HL-60/S4 (cell line): ENCODE results near the gene FOSB.

ENCODE experiments used
- in situ Hi-C: fragments of 300-500 bp; cut with MboI; formaldehyde crosslinking; loops from 2 replicates; pipeline ENCODE4 v1.14.3; 2022; ENCODE audit warnings: low sequenced_read_pairs

Gene FOSB

GRCh38 chr19:45440873-45441654 is 26.7 kb upstream of the FOSB start:
- in situ Hi-C loops, result loop anchor here (5.0 kb wide), 1 partner anchor 36 kb away; no protein-coding TSS in a partner anchor

GRCh38 chr19:45442408-45442777 is 25.4 kb upstream of the FOSB start:
- in situ Hi-C loops, result loop anchor here (5.0 kb wide), 1 partner anchor 35 kb away; no protein-coding TSS in a partner anchor

GRCh38 chr19:45442778-45443461 is 24.9 kb upstream of the FOSB start:
- in situ Hi-C loops, result loop anchor here (5.0 kb wide), 1 partner anchor 34 kb away; no protein-coding TSS in a partner anchor

GRCh38 chr19:45443462-45444317 is 24.1 kb upstream of the FOSB start:
- in situ Hi-C loops, result loop anchor here (5.0 kb wide), 1 partner anchor 34 kb away; no protein-coding TSS in a partner anchor

GRCh38 chr19:45444318-45445041 is 23.3 kb upstream of the FOSB start:
- in situ Hi-C loops, result loop anchor here (5.0 kb wide), 1 partner anchor 33 kb away; no protein-coding TSS in a partner anchor

- in situ Hi-C loops, result no loop called here
Observed at GRCh38 chr19:45445139-45445538, 22.7 kb upstream of the FOSB start.

- in situ Hi-C loops, result no loop called here
Observed at GRCh38 chr19:45446295-45446694, 21.5 kb upstream of the FOSB start.

- in situ Hi-C loops, result no loop called here
Observed at GRCh38 chr19:45446944-45447343, 20.9 kb upstream of the FOSB start.

GRCh38 chr19:45448425-45448756 is 19.4 kb upstream of the FOSB start:
- in situ Hi-C loops, result no loop called here

GRCh38 chr19:45448887-45449299 is 18.9 kb upstream of the FOSB start:
- in situ Hi-C loops, result no loop called here

GRCh38 chr19:45450012-45450333 is 17.8 kb upstream of the FOSB start:
- in situ Hi-C loops, result no loop called here

GRCh38 chr19:45451131-45451849 is 16.5 kb upstream of the FOSB start:
- in situ Hi-C loops, result no loop called here

- in situ Hi-C loops, result no loop called here
Observed at GRCh38 chr19:45451850-45452387, 15.9 kb upstream of the FOSB start.

GRCh38 chr19:45455707-45456499 is 11.9 kb upstream of the FOSB start:
- in situ Hi-C loops, result no loop called here

GRCh38 chr19:45456500-45456815 is 11.3 kb upstream of the FOSB start:
- in situ Hi-C loops, result no loop called here

- in situ Hi-C loops, result no loop called here
Observed at GRCh38 chr19:45457776-45458175, 10.0 kb upstream of the FOSB start.

- in situ Hi-C loops, result no loop called here
Observed at GRCh38 chr19:45460807-45461347, 6.9 kb upstream of the FOSB start.

- in situ Hi-C loops, result no loop called here
Observed at GRCh38 chr19:45462174-45462573, 5.6 kb upstream of the FOSB start.

- in situ Hi-C loops, result no loop called here
Observed at GRCh38 chr19:45463241-45463640, 4.6 kb upstream of the FOSB start.
